HL-60 (cell line): ENCODE measurements around the gene HLA-DOB.

Experiments
- DNase-seq, 2 experiments: peaks; one replicate each; pipeline ENCODE4 v3.0.0-alpha.2; 2010 to 2020; ENCODE audit warnings: low read depth in 1 of 2, low spot score in 1 of 2
- H3K27ac ChIP-seq: fragments of 250-450 bp; sonication (Bioruptor Pico); replicated peaks from 2 replicates; pipeline ENCODE4 v1.5.1; 2020; ENCODE audit warnings: mild to moderate bottlenecking, moderate library complexity
- H3K27me3 ChIP-seq: fragments of 250-450 bp; sonication (Bioruptor Pico); 2 replicates; pipeline ENCODE4 v1.5.1; 2021; ENCODE audit warnings: mild to moderate bottlenecking, moderate library complexity; ENCODE audit not compliant: insufficient read depth, poor library complexity, severe bottlenecking
- H3K4me3 ChIP-seq: replicated peaks from 2 replicates; pipeline ENCODE4 v1.5.1; 2011; ENCODE audit warnings: mild to moderate bottlenecking, control low read depth, low read length; ENCODE audit not compliant: insufficient read depth
- GABPA ChIP-seq: IDR thresholded peaks from 2 replicates; pipeline ENCODE4 v1.6.1; 2012; ENCODE audit warnings: low read depth
- POLR2AphosphoS5 ChIP-seq: IDR thresholded peaks from 2 replicates; pipeline ENCODE4 v1.6.1; 2012; ENCODE audit warnings: low read depth
- SPI1 ChIP-seq: IDR thresholded peaks from 2 replicates; pipeline ENCODE4 v1.6.1; 2012; ENCODE audit warnings: low read depth, mild to moderate bottlenecking, borderline replicate concordance
- TF ChIP-seq, protein P1 (sequence below): IDR thresholded peaks from 2 replicates; pipeline ENCODE4 v1.6.1; 2012; ENCODE audit warnings: low read depth; ENCODE audit not compliant: insufficient replicate concordance
- TF ChIP-seq, protein P2 (sequence below): IDR thresholded peaks from one replicate; pipeline ENCODE4 v1.5.1; 2011; ENCODE audit warnings: low read length, control low read depth, inconsistent platforms; ENCODE audit not compliant: insufficient read depth

The HLA-DOB gene

DNA sequence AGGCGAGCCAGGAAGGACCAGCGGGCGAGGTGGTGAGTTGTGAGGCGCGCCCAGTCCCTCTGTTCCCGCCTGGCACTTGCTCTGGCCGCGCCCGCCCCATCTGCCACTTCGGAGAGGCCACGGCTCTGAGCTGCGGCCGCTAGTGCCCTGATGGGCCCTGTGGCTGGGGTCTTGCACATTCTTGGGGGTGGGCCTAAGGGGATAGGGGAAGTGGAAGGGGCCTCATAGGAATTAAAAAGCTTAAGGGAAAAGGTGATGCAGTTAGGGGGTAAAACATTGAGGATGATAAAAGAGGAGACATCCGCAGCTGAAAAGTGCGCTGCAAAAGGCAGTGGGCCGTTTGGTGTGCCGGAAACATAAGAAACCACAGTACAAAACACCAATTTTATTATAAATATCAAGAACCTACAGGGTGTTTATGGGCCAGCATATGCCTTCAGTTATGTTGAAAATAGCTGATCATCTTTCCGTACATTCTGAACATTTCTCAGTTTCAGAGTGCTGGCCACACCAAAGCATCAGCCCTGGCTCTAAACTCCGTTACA is 28.1 kb upstream of the HLA-DOB start:
- peak overlapping the region; percentile 91 for H3K27ac ChIP-seq
- TF ChIP-seq SPI1 (peak; percentile 52; the same call in 1 of the 2 replicates), POLR2AphosphoS5 (peak; percentile 63; the same call in 1 of the 2 replicates)
- TF ChIP-seq, protein P1, sequence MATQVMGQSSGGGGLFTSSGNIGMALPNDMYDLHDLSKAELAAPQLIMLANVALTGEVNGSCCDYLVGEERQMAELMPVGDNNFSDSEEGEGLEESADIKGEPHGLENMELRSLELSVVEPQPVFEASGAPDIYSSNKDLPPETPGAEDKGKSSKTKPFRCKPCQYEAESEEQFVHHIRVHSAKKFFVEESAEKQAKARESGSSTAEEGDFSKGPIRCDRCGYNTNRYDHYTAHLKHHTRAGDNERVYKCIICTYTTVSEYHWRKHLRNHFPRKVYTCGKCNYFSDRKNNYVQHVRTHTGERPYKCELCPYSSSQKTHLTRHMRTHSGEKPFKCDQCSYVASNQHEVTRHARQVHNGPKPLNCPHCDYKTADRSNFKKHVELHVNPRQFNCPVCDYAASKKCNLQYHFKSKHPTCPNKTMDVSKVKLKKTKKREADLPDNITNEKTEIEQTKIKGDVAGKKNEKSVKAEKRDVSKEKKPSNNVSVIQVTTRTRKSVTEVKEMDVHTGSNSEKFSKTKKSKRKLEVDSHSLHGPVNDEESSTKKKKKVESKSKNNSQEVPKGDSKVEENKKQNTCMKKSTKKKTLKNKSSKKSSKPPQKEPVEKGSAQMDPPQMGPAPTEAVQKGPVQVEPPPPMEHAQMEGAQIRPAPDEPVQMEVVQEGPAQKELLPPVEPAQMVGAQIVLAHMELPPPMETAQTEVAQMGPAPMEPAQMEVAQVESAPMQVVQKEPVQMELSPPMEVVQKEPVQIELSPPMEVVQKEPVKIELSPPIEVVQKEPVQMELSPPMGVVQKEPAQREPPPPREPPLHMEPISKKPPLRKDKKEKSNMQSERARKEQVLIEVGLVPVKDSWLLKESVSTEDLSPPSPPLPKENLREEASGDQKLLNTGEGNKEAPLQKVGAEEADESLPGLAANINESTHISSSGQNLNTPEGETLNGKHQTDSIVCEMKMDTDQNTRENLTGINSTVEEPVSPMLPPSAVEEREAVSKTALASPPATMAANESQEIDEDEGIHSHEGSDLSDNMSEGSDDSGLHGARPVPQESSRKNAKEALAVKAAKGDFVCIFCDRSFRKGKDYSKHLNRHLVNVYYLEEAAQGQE: no peak
- DNase-seq: no peak
- H3K27me3 ChIP-seq: no peaks in the 10 kb centered on the region
- peak overlapping the region; percentile 71 for H3K4me3 ChIP-seq

DNA sequence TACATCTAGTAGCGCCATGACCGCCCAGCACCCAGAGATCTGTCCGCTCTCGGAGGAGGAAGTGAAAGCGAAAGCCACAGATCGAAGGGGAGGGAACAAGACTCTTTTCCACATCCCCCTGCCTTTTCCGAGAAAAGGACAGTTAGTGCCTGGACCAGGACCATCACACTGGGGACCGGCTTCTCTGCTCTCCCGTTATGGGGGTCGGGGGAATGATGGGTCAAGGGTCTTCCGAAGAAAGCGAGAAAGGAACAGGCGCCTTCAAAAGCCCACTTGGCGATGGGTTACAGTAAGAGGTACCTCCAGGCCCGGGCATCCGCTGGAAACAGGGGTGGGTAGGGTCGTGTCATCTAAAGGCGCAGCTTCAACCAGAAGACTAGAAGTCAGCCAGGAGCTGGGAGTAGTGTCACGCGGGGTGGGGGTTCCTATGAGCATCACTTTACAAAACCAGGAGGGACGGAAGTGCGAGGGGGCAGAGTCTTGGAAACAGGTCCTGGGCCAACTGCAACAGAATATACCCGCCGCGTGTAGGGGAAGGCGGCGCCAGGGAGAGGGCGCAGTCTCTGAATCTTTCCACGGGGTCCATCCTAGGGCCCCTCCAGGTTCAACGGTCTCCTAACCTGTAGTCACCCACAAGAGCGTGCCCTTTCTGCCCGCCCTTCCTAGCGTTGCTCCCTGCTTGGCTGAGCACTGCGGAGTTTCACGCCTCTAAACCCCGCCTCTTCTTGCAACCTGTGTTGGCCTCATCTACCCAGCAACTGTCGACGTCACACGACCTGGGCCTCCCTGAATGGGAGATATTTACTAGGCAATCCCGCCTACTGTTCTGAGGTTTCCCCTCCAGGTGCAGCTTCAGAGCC is 27.4 kb upstream of the HLA-DOB start, which contains the start of gene PSMB8:
Gene PSMB8, minus strand, starts transcription at position 69 of the 860 bp plus-strand sequence. Its CDS starts 51 bp downstream, at position 18.
- Histone ChIP-seq H3K27ac (peak within 1 kb of the TSS; percentile 91), H3K4me3 (peak within 1 kb of the TSS; percentile 71), H3K27me3 (no peaks in the 10 kb centered on the region)
- TF ChIP-seq POLR2AphosphoS5: peak; percentile 73
- TF ChIP-seq GABPA: no peak
- peak; percentile 89 for TF ChIP-seq SPI1
- TF ChIP-seq, protein P2, sequence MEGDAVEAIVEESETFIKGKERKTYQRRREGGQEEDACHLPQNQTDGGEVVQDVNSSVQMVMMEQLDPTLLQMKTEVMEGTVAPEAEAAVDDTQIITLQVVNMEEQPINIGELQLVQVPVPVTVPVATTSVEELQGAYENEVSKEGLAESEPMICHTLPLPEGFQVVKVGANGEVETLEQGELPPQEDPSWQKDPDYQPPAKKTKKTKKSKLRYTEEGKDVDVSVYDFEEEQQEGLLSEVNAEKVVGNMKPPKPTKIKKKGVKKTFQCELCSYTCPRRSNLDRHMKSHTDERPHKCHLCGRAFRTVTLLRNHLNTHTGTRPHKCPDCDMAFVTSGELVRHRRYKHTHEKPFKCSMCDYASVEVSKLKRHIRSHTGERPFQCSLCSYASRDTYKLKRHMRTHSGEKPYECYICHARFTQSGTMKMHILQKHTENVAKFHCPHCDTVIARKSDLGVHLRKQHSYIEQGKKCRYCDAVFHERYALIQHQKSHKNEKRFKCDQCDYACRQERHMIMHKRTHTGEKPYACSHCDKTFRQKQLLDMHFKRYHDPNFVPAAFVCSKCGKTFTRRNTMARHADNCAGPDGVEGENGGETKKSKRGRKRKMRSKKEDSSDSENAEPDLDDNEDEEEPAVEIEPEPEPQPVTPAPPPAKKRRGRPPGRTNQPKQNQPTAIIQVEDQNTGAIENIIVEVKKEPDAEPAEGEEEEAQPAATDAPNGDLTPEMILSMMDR: no peak
- TF ChIP-seq, protein P1: peak; percentile 47
- peak; percentile 93 to 99 for DNase-seq

DNA sequence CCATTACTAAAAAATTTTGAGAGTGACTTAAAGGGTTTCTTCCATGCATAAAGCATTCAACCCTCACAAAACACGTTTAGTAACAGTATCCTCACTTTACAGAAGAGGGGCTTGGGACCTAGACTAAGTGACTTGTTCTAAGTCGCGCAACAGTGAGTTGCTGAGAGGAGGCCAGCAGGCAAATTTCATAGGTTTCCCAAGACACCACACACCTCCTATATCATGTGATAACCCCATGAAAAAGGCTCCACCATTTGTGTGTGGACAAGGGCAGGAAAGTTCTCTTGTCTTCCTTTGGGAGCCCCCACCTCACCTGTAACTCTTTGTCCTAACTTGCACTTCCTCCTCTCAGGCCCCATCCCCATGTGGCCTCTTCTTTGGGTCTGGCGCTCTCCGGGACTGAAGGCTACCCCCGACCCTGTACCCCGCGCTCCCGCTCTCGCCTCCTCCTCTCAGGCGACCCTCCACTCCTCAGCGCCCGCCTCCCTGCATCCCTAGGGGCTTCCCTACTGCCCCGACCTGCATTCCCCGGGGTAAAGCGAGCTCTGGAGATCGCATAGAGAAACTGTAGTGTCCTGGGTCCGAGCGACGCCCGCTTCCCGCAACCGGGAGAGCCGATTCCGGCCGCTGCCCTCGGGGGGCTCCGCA is 26.7 kb upstream of the HLA-DOB start:
- TF ChIP-seq POLR2AphosphoS5 (no peak), SPI1 (peak; percentile 75), GABPA (no peak)
- TF ChIP-seq, protein P1: no peak
- TF ChIP-seq, protein P2: no peak
- peak overlapping the region; percentile 71 for H3K4me3 ChIP-seq
- DNase-seq: peak; percentile 22 to 47
- peak overlapping the region; percentile 91 for H3K27ac ChIP-seq
- H3K27me3 ChIP-seq: no peaks in the 10 kb centered on the region
